HG03432 (cell line): ENCODE measurements around the gene EZR.

Experiments
- ATAC-seq: cut with Tn5 transposase; IDR thresholded peaks from one replicate; pipeline ENCODE4 v1.9.1; 2021; ENCODE audit warnings: mild to moderate bottlenecking, moderate library complexity; ENCODE audit not compliant: unreplicated experiment

The EZR gene

DNA sequence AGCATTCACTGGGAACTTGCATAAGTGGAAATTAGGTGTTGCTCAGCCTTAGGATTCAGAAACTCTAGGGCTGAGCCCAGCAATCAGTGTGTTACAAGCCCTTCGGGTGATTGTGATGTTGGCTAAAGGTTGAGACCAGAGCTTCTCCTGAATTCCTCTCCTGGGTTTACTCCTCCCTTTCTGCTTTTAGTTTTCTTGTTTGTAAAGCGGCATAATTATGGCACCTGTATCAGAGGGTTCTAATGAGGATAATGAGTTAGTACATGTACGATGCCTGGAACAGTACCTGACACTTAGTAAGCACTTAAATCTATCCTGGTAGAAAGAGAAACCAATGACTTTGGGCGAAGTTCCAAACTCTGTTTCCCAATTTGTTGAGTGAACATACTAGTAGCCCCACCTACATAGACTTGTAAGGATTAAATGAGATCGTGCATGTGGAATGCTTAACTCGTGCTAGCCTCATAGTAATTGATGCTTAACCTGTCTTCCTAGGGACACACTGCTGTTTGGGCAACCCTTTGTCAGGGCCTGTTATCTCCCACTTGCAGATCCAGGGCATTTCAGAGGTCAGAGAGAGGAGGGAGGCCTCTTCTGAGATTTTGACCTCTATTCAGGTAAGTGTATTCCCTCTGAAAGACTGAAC, 932 bp upstream of the EZR start:
- ATAC-seq = no peak

- peak; percentile 32 for ATAC-seq
Observed at GRCh38 chr6:158818581-158819212, 471 bp downstream of the EZR start.

DNA sequence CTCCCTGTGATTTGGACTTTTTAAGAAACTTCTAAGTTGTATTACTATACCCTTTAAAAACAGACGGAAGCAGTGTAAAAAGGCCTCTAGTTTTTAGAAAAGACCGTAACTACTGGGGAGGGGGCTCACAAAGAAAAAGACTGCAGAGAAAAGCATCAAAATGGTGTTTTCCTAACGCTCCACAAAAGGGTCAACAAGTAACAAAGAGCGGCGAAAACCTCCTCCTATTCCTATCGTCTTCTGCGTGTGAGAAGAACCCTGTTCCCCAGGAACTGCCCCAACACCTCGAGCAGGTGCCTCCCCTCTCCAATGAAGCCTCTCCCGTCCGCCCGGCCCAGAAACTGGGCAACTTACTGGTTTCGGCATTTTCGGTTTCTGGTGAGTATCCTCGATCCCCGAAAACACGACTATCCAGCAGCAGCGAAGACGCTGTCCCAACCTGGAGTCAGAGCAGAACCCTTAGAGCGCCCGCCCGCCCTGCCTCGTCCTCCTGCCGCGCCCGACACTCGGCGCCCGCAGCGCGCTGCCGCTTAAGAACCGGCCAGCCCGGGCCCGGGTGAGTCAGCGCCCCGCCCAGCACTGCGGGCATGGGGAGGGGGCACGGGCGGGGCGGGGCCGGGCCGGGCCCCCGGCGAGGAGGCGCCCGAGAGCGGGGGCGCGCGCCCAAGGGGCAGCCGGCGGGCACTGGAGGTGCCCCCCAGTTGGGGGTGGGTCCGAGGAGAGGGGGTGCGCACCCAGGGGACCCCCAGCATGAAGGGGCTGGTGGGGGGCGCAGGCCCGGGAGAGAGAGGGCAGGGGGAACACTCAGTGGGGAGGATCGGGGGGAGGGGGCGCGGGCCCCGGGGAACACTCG, 1.2 kb downstream of the EZR start:
- peak; percentile 46 for ATAC-seq

DNA sequence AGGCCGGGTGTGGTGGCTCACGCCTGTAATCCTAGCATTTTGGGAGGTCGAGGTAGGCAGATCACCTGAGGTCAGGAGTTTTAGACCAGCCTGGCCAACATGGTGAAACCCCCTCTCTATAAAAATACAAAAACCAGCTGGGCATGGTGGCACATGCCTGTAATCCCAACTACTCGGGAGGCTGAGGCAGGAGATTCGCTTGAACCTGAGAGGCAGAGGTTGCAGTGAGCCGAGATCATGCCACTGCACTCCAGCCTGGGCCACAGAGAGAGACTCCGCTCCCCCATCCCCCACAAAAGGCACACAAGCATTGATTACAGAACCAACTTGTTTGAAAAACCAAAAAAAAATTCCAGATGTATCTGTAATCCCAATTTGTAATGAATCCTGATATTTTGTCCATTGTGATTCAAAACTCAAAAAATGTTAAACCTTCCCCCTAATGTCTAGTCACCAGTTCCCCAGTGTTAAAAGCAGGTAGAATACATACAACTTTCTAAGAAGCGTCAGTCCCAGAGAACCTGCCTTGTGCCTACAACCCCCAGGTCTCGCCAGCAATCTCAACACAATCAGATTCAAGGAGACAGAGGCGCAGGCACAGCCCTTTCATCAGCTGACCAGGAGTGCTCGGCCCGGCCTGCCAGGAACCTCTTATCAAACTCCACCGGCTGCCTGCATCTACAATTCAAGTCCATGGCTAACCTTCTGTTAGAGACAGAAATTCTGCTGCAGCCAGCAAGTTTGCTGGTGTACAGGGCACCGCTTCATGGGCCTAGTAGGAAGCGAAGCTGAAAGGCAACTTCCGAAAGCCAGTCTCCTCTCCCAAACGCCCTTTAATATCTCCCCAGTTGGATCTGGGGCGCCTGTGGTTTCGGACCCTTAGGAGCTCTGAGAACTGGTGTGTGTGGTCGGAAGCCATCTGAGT, 2.1 kb downstream of the EZR start:
- no peak for ATAC-seq

GRCh38 chr6:158816329-158816728, 2.8 kb downstream of the EZR start:
- ATAC-seq = no peak

GRCh38 chr6:158815907-158816306, 3.3 kb downstream of the EZR start:
- ATAC-seq = no peak

DNA sequence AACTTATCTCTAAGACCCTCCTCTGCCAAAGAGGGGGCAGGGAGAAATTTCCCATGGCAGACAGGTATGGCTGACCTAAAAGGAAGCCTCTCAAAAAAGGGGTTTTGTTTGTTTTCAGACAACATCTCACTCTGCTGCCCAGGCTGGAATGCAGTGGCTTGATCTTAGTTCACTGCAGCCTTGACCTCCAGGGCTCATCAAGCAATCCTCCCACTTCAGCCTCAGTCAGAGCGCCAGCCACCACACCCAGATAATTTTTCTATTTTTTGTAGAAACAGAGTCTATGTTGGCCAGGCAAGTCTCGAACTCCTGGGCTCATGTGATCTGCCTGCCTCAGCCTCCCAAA, 3.8 kb downstream of the EZR start:
- ATAC-seq = no peak

- ATAC-seq = no peak
Observed at GRCh38 chr6:158813032-158813431, 6.1 kb downstream of the EZR start.

DNA sequence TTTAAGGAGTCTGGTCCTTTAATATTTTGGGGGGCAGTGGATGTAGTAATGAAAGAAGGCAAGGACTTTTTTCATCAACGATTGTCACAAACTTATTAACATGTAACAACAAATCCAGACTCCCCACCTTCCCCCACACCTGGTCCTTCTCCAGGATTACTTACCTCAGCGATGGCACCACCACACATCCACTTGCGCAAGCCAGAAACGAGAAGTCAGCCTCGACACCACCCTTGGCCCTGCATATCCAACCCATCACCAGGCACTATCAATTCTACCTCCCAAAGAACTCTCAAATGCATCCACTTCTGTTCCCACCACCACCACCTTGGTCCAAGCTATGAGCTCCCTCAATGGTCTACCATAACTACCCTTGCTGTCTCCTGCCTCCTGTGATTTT, 6.6 kb downstream of the EZR start:
- ATAC-seq = no peak

- no peak for ATAC-seq
Observed at GRCh38 chr6:158810155-158811095, 8.7 kb downstream of the EZR start.

GRCh38 chr6:158808941-158809678, 10.1 kb downstream of the EZR start:
- ATAC-seq = peak; percentile 73

- no peak for ATAC-seq
Observed at GRCh38 chr6:158808442-158808833, 10.7 kb downstream of the EZR start.

- no peak for ATAC-seq
Observed at GRCh38 chr6:158807515-158808441, 11.4 kb downstream of the EZR start.

- ATAC-seq = no peak
Observed at GRCh38 chr6:158805698-158806377, 13.3 kb downstream of the EZR start.

GRCh38 chr6:158804207-158804606, 15.0 kb downstream of the EZR start:
- no peak for ATAC-seq

DNA sequence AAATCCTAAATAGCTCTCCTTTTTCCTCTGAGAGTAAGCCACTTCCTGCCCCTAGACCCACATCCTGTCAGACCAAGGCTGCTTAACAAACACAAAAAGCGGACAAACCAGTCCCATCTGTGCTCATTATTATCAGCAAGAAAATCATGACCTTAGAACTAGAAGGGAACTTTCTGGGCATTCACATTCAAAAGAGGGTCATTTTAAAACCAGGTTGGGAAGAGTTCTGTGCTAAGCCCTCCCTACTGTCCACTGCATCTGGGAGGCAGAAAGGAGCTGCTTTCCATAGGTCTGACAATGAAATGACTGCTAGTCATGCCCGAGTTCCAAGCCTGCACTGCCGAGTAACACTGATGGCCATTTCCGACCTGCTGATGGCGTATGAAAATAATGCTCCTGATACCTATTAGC, 15.4 kb downstream of the EZR start:
- peak; percentile 78 for ATAC-seq

- no peak for ATAC-seq
Observed at GRCh38 chr6:158801655-158802294, 17.4 kb downstream of the EZR start.
